ENCODE measurements around the gene ACTRT2. TPM values are rescaled to one million over a fixed set of nuclear protein-coding genes. Genes with fewer than 3 reads are reported as not detected.

ACTRT2 gene
- total and polyA plus RNA-seq, 2 donors (not counting 1 experiment from before 2014, with no cell fraction given) = not detected

DNA sequence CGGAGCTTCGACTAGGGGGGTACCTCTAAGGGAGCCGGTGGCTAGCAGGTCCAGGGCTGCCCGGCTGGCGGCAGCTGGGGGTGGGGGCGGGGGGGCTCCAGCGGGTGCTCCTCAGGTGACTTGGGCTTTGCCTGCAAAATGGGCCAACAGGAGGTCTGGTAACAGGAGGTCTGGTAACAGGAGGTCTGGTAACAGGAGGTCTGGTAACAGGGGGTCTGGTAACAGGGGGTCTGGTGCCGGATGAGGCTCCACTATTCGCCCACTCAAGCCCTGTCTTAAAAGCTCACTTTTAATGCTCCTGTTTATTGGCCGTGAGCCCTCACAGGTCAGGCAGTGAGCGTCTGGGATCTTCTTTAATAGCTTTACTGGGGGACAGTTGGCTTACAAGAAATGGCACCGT, 40.4 kb upstream of the ACTRT2 start:
- POLR2A ChIA-PET = no interaction called here
- ATAC-seq (ENCODE audit: low read depth) (no peak), DNase-seq (no peak)
- WGBS (ENCODE audit: insufficient coverage) = 83% methylated on average over 9 of the region's 12 CpGs
- Histone ChIP-seq H2AFZ (ENCODE audit: insufficient read depth, low read depth, low read length, poor library complexity, severe bottlenecking) (no peak overlapping the region), H3K79me2 (ENCODE audit: control insufficient read depth, insufficient read depth, low read length) (no peaks in the 10 kb centered on the region), H3K36me3 (replicated peaks in 1 of 2; ENCODE audit: control extremely low read depth in 1 of 2, control insufficient read depth in 1 of 2, extremely low read depth in 1 of 2, insufficient read depth in 2 of 2, low read length in 1 of 2) (no peaks in the 10 kb centered on the region), H3K4me2 (replicated peaks; ENCODE audit: low read depth, low read length, poor library complexity, severe bottlenecking) (no peak overlapping the region), H3K4me3 (ENCODE audit: control extremely low read depth in 1 of 5, extremely low read depth in 1 of 5, insufficient read depth in 1 of 5, low read depth in 2 of 5, low read length in 4 of 5) (no peak overlapping the region), H3K4me1 (ENCODE audit: control insufficient read depth in 2 of 2, insufficient read depth in 2 of 2, low read length in 2 of 2) (no peaks in the 10 kb centered on the region), H3K27me3 (replicated peaks in 1 of 4; ENCODE audit: control extremely low read depth in 1 of 4, control insufficient read depth in 3 of 4, insufficient read depth in 4 of 4, low read length in 3 of 4) (no peaks in the 10 kb centered on the region), H4K20me1 (ENCODE audit: control insufficient read depth, insufficient read depth, low read length, poor library complexity, severe bottlenecking) (no peaks in the 10 kb centered on the region), H3K27ac (ENCODE audit: low read length in 2 of 2) (no peak overlapping the region), H3K9ac (ENCODE audit: low read length) (no peak overlapping the region), H3K9me3 (ENCODE audit: control extremely low read depth in 1 of 3, control insufficient read depth in 2 of 3, insufficient read depth in 1 of 3, low read length in 2 of 3) (no peaks in the 10 kb centered on the region)
- Mint-ChIP-seq H3K4me3 (no peak overlapping the region), H3K4me1 (no peaks in the 10 kb centered on the region), H3K9me3 (ENCODE audit: insufficient read depth) (no peaks in the 10 kb centered on the region), H3K27me3 (no peaks in the 10 kb centered on the region), H3K27ac (no peak overlapping the region)
- TF ChIP-seq CTCF (IDR thresholded peaks at IDR 0.05) = no peak
- TF ChIP-seq EZH2 (IDR thresholded peaks at IDR 0.05; ENCODE audit: borderline replicate concordance, insufficient read depth, low read depth, low read length, poor library complexity, severe bottlenecking) = no peak
- CTCF ChIA-PET = no interaction called here
- intact Hi-C loops (cut with micrococcal nuclease) = no loop called here

DNA sequence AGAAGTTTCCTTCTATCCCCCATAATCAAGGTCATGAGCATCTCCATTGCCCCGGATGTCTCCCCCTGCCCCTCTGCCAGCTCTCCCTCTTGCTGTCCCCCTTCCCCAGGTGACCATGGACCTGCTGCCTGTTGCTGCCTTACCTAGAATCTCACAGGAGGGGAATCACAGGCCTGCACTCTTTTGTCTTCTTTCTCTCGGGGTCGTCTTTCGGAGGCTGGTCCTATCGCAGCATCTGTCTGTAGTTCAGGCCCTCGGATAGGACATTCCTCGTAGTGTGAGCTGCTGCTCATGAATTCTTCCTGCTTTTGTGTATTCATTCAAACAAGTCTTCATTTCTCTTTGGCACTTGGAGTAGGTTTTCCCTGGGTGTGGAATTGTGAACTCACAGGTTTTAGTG, 39.9 kb upstream of the ACTRT2 start:
- no peak for ATAC-seq (ENCODE audit: low read depth)

More for the DNA sequence above, 39.9 kb upstream of the ACTRT2 start:
- no peaks in the 10 kb centered on the region for H3K4me1 ChIP-seq (ENCODE audit: control insufficient read depth in 2 of 2, insufficient read depth in 2 of 2, low read length in 2 of 2)
- H3K9me3 ChIP-seq (ENCODE audit: control extremely low read depth in 1 of 3, control insufficient read depth in 2 of 3, insufficient read depth in 1 of 3, low read length in 2 of 3) = no peaks in the 10 kb centered on the region
- Mint-ChIP-seq H3K4me1 (no peaks in the 10 kb centered on the region), H3K4me3 (no peak overlapping the region), H3K27ac (no peak overlapping the region), H3K27me3 (no peaks in the 10 kb centered on the region), H3K9me3 (ENCODE audit: insufficient read depth) (peaks cover 3% of the 10 kb centered on the region)
- H3K4me3 ChIP-seq (ENCODE audit: control extremely low read depth in 1 of 5, extremely low read depth in 1 of 5, insufficient read depth in 1 of 5, low read depth in 2 of 5, low read length in 4 of 5) = no peak overlapping the region
- H3K27ac ChIP-seq (ENCODE audit: low read length in 2 of 2) = no peak overlapping the region
- H3K36me3 ChIP-seq (replicated peaks in 1 of 2; ENCODE audit: control extremely low read depth in 1 of 2, control insufficient read depth in 1 of 2, extremely low read depth in 1 of 2, insufficient read depth in 2 of 2, low read length in 1 of 2) = no peaks in the 10 kb centered on the region
- H3K79me2 ChIP-seq (ENCODE audit: control insufficient read depth, insufficient read depth, low read length) = no peaks in the 10 kb centered on the region
- no peaks in the 10 kb centered on the region for H3K27me3 ChIP-seq (replicated peaks in 1 of 4; ENCODE audit: control extremely low read depth in 1 of 4, control insufficient read depth in 3 of 4, insufficient read depth in 4 of 4, low read length in 3 of 4)
- POLR2A ChIA-PET = no interaction called here
- no peak overlapping the region for H3K4me2 ChIP-seq (replicated peaks; ENCODE audit: low read depth, low read length, poor library complexity, severe bottlenecking)
- WGBS (ENCODE audit: insufficient coverage) = 81% methylated on average over 7 of the region's 7 CpGs
- no peak overlapping the region for H2AFZ ChIP-seq (ENCODE audit: insufficient read depth, low read depth, low read length, poor library complexity, severe bottlenecking)
- H3K9ac ChIP-seq (ENCODE audit: low read length) = no peak overlapping the region
- no peaks in the 10 kb centered on the region for H4K20me1 ChIP-seq (ENCODE audit: control insufficient read depth, insufficient read depth, low read length, poor library complexity, severe bottlenecking)
- intact Hi-C loops (cut with micrococcal nuclease) = no loop called here
- no peak for TF ChIP-seq EZH2 (IDR thresholded peaks at IDR 0.05; ENCODE audit: borderline replicate concordance, insufficient read depth, low read depth, low read length, poor library complexity, severe bottlenecking)
- no peak for TF ChIP-seq CTCF (IDR thresholded peaks at IDR 0.05)
- CTCF ChIA-PET = no interaction called here
- DNase-seq = no peak
